ENCODE data around the gene VPS45.

GRCh38 chr1:150180474-150180873, 112.9 kb downstream of the VPS45 start:
- TF ChIP-seq CTCF (IDR thresholded peaks at IDR 0.05), result no peak
- TF ChIP-seq POLR2A (IDR thresholded peaks at IDR 0.05), result no peak
